Upper lobe of left lung (tissue), 4 donors: ENCODE measurements around the gene TSPAN31.

Source experiments
- CTCF ChIP-seq, 6 experiments: fragments of 450-650 bp in 4 of 6; fragments of 200-600 bp in 2 of 6; sonication (generic) in 2 of 6; IDR thresholded peaks; one replicate each; pipeline ENCODE4 v1.5.1; 2016 to 2019; ENCODE audit warnings: antibody characterized with exemption in 6 of 6
- EP300 ChIP-seq, 4 donors: sonication (generic); formaldehyde crosslinking; IDR thresholded peaks; one replicate each; pipeline ENCODE4 v1.5.1; 2017; ENCODE audit warnings: antibody characterized with exemption in 4 of 4, control low read depth in 2 of 4
- POLR2A ChIP-seq, 4 donors: fragments of 450-650 bp; IDR thresholded peaks; one replicate each; pipeline ENCODE4 v1.5.1; 2016 to 2017; ENCODE audit warnings: antibody characterized with exemption in 4 of 4, mild to moderate bottlenecking in 2 of 4

GRCh38 chr12:57760347-57760982 is 15.6 kb downstream of the TSPAN31 start:
- TF ChIP-seq CTCF (IDR thresholded peaks at IDR 0.05) (no peak), POLR2A (IDR thresholded peaks at IDR 0.05) (no peak), EP300 (IDR thresholded peaks at IDR 0.05) (no peak)
